Measurements from ENCODE around the gene CCL24.

CCL24 gene

DNA sequence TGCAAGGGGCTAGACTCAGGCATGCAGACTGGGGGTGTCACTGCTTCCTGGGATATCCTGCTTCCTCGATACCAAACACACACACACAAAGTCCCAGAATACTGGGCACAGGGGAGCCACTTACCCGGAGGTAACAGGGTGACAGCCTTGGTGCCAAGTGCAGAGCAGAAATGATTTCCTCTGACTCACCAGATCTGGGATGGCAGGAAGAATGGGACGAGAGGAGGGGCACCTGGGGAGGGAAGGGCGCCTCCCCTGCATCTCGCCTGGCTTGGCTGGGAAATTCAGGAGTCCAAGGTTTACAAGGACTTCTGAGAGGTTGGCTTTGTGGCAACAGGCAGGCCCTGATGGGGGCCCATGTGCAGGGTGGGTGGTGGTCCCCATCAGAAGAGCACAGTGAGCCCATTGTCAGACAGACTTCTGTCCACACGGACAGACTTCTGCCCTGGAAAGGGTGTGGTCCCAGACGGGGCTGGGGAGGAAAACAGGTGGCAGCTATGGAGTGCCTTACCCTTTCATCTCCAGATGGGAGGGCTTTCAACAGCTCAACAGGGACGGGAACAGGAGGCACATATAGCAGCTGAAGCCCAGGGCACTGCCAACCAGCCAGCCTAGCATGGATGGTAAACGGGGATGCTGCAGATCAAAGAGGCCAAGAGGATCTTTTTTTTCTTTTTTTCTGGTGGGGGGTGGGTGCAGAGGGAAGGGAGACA, 9.7 kb upstream of the CCL24 start:
- no peak overlapping the region for H2AFZ ChIP-seq (ENCODE audit: low read length)
- H3K9ac ChIP-seq (ENCODE audit: low read depth, low read length, poor library complexity, severe bottlenecking) = no peak overlapping the region
- no peaks in the 10 kb centered on the region for H3K79me2 ChIP-seq (ENCODE audit: insufficient read depth, low read length)
- H3K36me3 ChIP-seq (ENCODE audit: insufficient read depth, low read length) = no peaks in the 10 kb centered on the region
- TF ChIP-seq EZH2phosphoT487 (IDR thresholded peaks at IDR 0.05; ENCODE audit: borderline replicate concordance) = no peak
- TF ChIP-seq, protein P1, sequence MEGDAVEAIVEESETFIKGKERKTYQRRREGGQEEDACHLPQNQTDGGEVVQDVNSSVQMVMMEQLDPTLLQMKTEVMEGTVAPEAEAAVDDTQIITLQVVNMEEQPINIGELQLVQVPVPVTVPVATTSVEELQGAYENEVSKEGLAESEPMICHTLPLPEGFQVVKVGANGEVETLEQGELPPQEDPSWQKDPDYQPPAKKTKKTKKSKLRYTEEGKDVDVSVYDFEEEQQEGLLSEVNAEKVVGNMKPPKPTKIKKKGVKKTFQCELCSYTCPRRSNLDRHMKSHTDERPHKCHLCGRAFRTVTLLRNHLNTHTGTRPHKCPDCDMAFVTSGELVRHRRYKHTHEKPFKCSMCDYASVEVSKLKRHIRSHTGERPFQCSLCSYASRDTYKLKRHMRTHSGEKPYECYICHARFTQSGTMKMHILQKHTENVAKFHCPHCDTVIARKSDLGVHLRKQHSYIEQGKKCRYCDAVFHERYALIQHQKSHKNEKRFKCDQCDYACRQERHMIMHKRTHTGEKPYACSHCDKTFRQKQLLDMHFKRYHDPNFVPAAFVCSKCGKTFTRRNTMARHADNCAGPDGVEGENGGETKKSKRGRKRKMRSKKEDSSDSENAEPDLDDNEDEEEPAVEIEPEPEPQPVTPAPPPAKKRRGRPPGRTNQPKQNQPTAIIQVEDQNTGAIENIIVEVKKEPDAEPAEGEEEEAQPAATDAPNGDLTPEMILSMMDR (conservative IDR thresholded peaks at IDR 0.05; ENCODE audit: low read length) = no peak
- H3K4me1 ChIP-seq (ENCODE audit: insufficient read depth, low read length, poor library complexity, severe bottlenecking) = no peaks in the 10 kb centered on the region
- H3K4me3 ChIP-seq (ENCODE audit: low read length, poor library complexity, severe bottlenecking) = no peak overlapping the region
- no peaks in the 10 kb centered on the region for H3K9me3 ChIP-seq (ENCODE audit: insufficient read depth, low read depth, low read length)
- H3K9me2 ChIP-seq (replicated peaks; ENCODE audit: low read depth, low read length) = no peaks in the 10 kb centered on the region
- no peaks in the 10 kb centered on the region for H3F3A ChIP-seq (ENCODE audit: low read depth)
- H4K20me1 ChIP-seq (ENCODE audit: insufficient read depth, low read length, poor library complexity, severe bottlenecking) = no peaks in the 10 kb centered on the region
- H3K27me3 ChIP-seq (ENCODE audit: insufficient read depth, low read length, poor library complexity, severe bottlenecking) = no peaks in the 10 kb centered on the region
- no peak overlapping the region for H3K4me2 ChIP-seq (ENCODE audit: low read depth, low read length, poor library complexity, severe bottlenecking)

DNA sequence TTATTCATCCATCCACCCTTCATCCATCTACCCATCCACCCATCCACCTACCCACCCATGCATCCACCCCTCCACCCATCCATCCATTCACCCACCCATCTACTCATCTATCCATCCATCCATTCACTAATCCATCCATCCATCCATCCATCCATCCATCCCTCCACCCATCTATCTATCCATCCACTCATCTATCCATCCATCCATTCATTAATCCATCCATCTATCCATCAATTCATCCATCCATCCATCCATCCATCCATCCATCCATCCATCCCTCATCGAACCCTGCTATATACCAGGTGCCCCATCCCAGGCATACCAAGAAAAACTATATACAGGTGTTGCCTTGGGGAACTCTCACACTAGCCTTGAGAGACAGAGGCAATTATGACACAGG, 7.1 kb upstream of the CCL24 start:
- Histone ChIP-seq H3K4me1 (ENCODE audit: insufficient read depth, low read length, poor library complexity, severe bottlenecking) (no peaks in the 10 kb centered on the region), H3K9me2 (replicated peaks; ENCODE audit: low read depth, low read length) (no peaks in the 10 kb centered on the region), H3K4me3 (ENCODE audit: low read length, poor library complexity, severe bottlenecking) (no peak overlapping the region), H3K4me2 (ENCODE audit: low read depth, low read length, poor library complexity, severe bottlenecking) (no peak overlapping the region), H3F3A (ENCODE audit: low read depth) (no peaks in the 10 kb centered on the region), H4K20me1 (ENCODE audit: insufficient read depth, low read length, poor library complexity, severe bottlenecking) (no peaks in the 10 kb centered on the region), H2AFZ (ENCODE audit: low read length) (no peak overlapping the region), H3K9ac (ENCODE audit: low read depth, low read length, poor library complexity, severe bottlenecking) (no peak overlapping the region), H3K9me3 (ENCODE audit: insufficient read depth, low read depth, low read length) (no peaks in the 10 kb centered on the region), H3K79me2 (ENCODE audit: insufficient read depth, low read length) (no peaks in the 10 kb centered on the region), H3K27me3 (ENCODE audit: insufficient read depth, low read length, poor library complexity, severe bottlenecking) (no peaks in the 10 kb centered on the region), H3K36me3 (ENCODE audit: insufficient read depth, low read length) (no peaks in the 10 kb centered on the region)
- TF ChIP-seq, protein P1 (conservative IDR thresholded peaks at IDR 0.05; ENCODE audit: low read length) = no peak
- TF ChIP-seq EZH2phosphoT487 (IDR thresholded peaks at IDR 0.05; ENCODE audit: borderline replicate concordance) = no peak

DNA sequence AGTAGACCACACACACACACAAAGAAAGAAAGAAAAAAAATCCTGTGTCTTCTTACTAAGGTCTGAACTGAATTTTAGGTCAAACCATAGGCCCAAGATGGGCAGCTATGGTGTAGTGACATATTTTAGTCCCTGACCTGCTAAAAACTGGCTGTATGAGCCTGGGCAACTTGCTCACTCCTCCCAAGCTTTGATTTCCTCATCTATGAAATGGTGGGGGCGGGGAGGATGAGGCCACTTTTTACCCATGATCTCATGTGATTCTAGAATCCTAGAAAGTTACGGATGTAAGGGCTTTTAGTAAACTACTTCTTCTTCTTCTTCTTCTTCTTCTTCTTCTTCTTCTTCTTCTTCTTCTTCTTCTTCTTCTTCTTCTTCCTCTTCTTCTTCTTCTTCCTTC, 6.1 kb upstream of the CCL24 start:
- Histone ChIP-seq H3K79me2 (ENCODE audit: insufficient read depth, low read length) (no peaks in the 10 kb centered on the region), H4K20me1 (ENCODE audit: insufficient read depth, low read length, poor library complexity, severe bottlenecking) (no peaks in the 10 kb centered on the region), H2AFZ (ENCODE audit: low read length) (no peak overlapping the region), H3K9ac (ENCODE audit: low read depth, low read length, poor library complexity, severe bottlenecking) (no peak overlapping the region), H3K4me1 (ENCODE audit: insufficient read depth, low read length, poor library complexity, severe bottlenecking) (no peaks in the 10 kb centered on the region), H3K27me3 (ENCODE audit: insufficient read depth, low read length, poor library complexity, severe bottlenecking) (no peaks in the 10 kb centered on the region), H3K9me2 (replicated peaks; ENCODE audit: low read depth, low read length) (no peaks in the 10 kb centered on the region), H3F3A (ENCODE audit: low read depth) (no peaks in the 10 kb centered on the region), H3K4me3 (ENCODE audit: low read length, poor library complexity, severe bottlenecking) (no peak overlapping the region), H3K4me2 (ENCODE audit: low read depth, low read length, poor library complexity, severe bottlenecking) (no peak overlapping the region), H3K9me3 (ENCODE audit: insufficient read depth, low read depth, low read length) (no peaks in the 10 kb centered on the region), H3K36me3 (ENCODE audit: insufficient read depth, low read length) (no peaks in the 10 kb centered on the region)
- TF ChIP-seq, protein P1 (conservative IDR thresholded peaks at IDR 0.05; ENCODE audit: low read length) = no peak
- no peak for TF ChIP-seq EZH2phosphoT487 (IDR thresholded peaks at IDR 0.05; ENCODE audit: borderline replicate concordance)

All from Loucy (cell line).